ENCODE results near the gene KIF12. TPM values are rescaled to one million over a fixed set of nuclear protein-coding genes. Genes with fewer than 3 reads are reported as not detected.

Gene KIF12
- polyA plus RNA-seq, 3 donors, result not detected

DNA sequence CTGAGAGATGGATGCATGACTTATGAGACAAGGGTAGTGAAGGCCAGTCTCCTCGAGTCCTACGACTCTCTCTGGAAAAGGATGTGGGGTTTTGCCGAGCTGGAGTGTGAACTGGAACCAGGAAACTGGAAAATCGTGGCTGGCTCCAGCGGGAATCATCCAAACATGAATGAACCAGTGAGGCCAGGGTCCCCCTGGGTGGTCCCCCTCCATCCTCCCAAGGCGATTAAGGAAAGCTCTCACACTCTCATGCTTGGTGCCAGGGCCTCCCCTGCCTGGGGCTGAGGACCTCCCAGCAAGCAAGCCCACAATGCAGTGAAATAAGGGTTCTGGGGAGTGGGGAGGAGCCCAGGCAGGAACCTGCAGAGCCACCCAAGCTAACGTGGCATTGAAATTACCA lies 11.4 kb downstream of the KIF12 start:
- no peaks in the 10 kb centered on the region for H3K27me3 ChIP-seq (ENCODE audit: control insufficient read depth in 2 of 2, insufficient read depth in 2 of 2, low read length in 2 of 2)
- H3K4me3 ChIP-seq (replicated peaks in 1 of 3; ENCODE audit: low read depth in 2 of 3, low read length in 3 of 3), result no peak overlapping the region
- H4K20me1 ChIP-seq (ENCODE audit: insufficient read depth, low read length), result no peaks in the 10 kb centered on the region
- Mint-ChIP-seq H3K4me3 (no peak overlapping the region), H3K4me1 (peaks cover under 1% of the 10 kb centered on the region), H3K36me3 (no peaks in the 10 kb centered on the region), H3K9me3 (peaks cover 0 to 11% (median 0%) of the 10 kb centered on the region in 7 donors), H3K27ac (no peak overlapping the region), H3K27me3 (ENCODE audit: low read depth in 3 of 3) (peaks cover 0 to 6% (median 2%) of the 10 kb centered on the region in 3 donors)
- DNase-seq, result no peak
- H3K36me3 ChIP-seq (replicated peaks in 1 of 2; ENCODE audit: control insufficient read depth in 1 of 2, insufficient read depth in 2 of 2, low read length in 2 of 2), result no peaks in the 10 kb centered on the region
- TF ChIP-seq, protein P1, sequence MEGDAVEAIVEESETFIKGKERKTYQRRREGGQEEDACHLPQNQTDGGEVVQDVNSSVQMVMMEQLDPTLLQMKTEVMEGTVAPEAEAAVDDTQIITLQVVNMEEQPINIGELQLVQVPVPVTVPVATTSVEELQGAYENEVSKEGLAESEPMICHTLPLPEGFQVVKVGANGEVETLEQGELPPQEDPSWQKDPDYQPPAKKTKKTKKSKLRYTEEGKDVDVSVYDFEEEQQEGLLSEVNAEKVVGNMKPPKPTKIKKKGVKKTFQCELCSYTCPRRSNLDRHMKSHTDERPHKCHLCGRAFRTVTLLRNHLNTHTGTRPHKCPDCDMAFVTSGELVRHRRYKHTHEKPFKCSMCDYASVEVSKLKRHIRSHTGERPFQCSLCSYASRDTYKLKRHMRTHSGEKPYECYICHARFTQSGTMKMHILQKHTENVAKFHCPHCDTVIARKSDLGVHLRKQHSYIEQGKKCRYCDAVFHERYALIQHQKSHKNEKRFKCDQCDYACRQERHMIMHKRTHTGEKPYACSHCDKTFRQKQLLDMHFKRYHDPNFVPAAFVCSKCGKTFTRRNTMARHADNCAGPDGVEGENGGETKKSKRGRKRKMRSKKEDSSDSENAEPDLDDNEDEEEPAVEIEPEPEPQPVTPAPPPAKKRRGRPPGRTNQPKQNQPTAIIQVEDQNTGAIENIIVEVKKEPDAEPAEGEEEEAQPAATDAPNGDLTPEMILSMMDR (IDR thresholded peaks at IDR 0.05), result no peak
- H3K9ac ChIP-seq (ENCODE audit: insufficient read depth, low read length, poor library complexity, severe bottlenecking), result no peak overlapping the region
- no peak overlapping the region for H3K4me2 ChIP-seq (replicated peaks; ENCODE audit: extremely low read depth, low read length, poor library complexity, severe bottlenecking)
- WGBS (ENCODE audit: insufficient coverage), result 90% methylated on average over 5 of the region's 7 CpGs
- no peaks in the 10 kb centered on the region for H3K9me3 ChIP-seq (replicated peaks in 1 of 2; ENCODE audit: control insufficient read depth in 1 of 2, insufficient read depth in 1 of 2, low read length in 2 of 2)
- H3K79me2 ChIP-seq (ENCODE audit: insufficient read depth, low read length), result no peaks in the 10 kb centered on the region
- H3K27ac ChIP-seq (ENCODE audit: low read depth in 1 of 2, low read length in 2 of 2), result no peak overlapping the region
- H3K4me1 ChIP-seq (ENCODE audit: control insufficient read depth in 1 of 2, insufficient read depth in 2 of 2, low read length in 2 of 2), result no peaks in the 10 kb centered on the region
- no peak overlapping the region for H2AFZ ChIP-seq (ENCODE audit: insufficient read depth, low read depth, low read length, poor library complexity, severe bottlenecking)
- intact Hi-C loops (cut with micrococcal nuclease), result no loop called here

DNA sequence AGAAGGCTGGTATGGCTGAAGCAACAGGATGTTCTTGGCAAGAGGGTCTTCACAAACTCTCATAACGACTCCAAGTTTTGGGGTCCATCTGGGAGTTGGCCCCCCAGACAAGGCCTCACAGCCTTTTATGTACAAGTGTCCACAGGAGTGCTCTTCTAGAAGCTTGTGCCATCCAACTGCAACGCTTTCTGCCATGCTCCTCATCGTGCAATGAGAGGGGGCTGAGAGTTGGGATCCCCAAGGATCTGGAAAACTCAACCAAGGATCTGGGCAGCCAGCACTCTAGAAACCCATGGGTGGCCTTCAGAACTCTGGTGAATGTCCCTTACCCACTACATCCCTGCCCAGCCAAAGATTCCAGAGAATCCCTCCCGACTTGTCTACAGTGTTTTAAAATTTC lies 12.5 kb downstream of the KIF12 start:
- H3K27me3 ChIP-seq (ENCODE audit: control insufficient read depth in 2 of 2, insufficient read depth in 2 of 2, low read length in 2 of 2), result no peaks in the 10 kb centered on the region
- H3K27ac ChIP-seq (ENCODE audit: low read depth in 1 of 2, low read length in 2 of 2), result no peak overlapping the region
- H3K4me3 Mint-ChIP-seq, result no peak overlapping the region
- TF ChIP-seq, protein P1 (IDR thresholded peaks at IDR 0.05), result no peak
- no peaks in the 10 kb centered on the region for H3K36me3 Mint-ChIP-seq
- H3K4me1 ChIP-seq (ENCODE audit: control insufficient read depth in 1 of 2, insufficient read depth in 2 of 2, low read length in 2 of 2), result no peaks in the 10 kb centered on the region
- H3K4me1 Mint-ChIP-seq, result peaks cover 2% of the 10 kb centered on the region
- H3K79me2 ChIP-seq (ENCODE audit: insufficient read depth, low read length), result no peaks in the 10 kb centered on the region
- no peak for DNase-seq
- H3K9me3 Mint-ChIP-seq, result peaks cover 0 to 11% (median 0%) of the 10 kb centered on the region in 7 donors
- H3K27me3 Mint-ChIP-seq (ENCODE audit: low read depth in 3 of 3), result peaks cover 0 to 6% (median 4%) of the 10 kb centered on the region in 3 donors
- no peak overlapping the region for H2AFZ ChIP-seq (ENCODE audit: insufficient read depth, low read depth, low read length, poor library complexity, severe bottlenecking)
- H3K27ac Mint-ChIP-seq, result no peak overlapping the region
- H3K9ac ChIP-seq (ENCODE audit: insufficient read depth, low read length, poor library complexity, severe bottlenecking), result no peak overlapping the region
- no peaks in the 10 kb centered on the region for H3K9me3 ChIP-seq (replicated peaks in 1 of 2; ENCODE audit: control insufficient read depth in 1 of 2, insufficient read depth in 1 of 2, low read length in 2 of 2)
- H4K20me1 ChIP-seq (ENCODE audit: insufficient read depth, low read length), result no peaks in the 10 kb centered on the region
- intact Hi-C loops (cut with micrococcal nuclease), result no loop called here
- no peaks in the 10 kb centered on the region for H3K36me3 ChIP-seq (replicated peaks in 1 of 2; ENCODE audit: control insufficient read depth in 1 of 2, insufficient read depth in 2 of 2, low read length in 2 of 2)
- H3K4me3 ChIP-seq (replicated peaks in 1 of 3; ENCODE audit: low read depth in 2 of 3, low read length in 3 of 3), result no peak overlapping the region
- 81% methylated on average over 3 of the region's 4 CpGs for WGBS (ENCODE audit: insufficient coverage)
- no peak overlapping the region for H3K4me2 ChIP-seq (replicated peaks; ENCODE audit: extremely low read depth, low read length, poor library complexity, severe bottlenecking)
